HT1080 (cell line): ENCODE data around the gene SPATS2. TPM values are rescaled to one million over a fixed set of nuclear protein-coding genes. Genes with fewer than 3 reads are reported as not detected.

ENCODE experiments used
- DNase-seq: peaks from one replicate; pipeline ENCODE4 v3.0.0-alpha.2; 2015; ENCODE audit warnings: low read depth
- total RNA-seq: library from RNA; depleted of rRNA; stranded (reverse); fragments of >200 nt; shearing (Covaris generic); gene quantifications from 2 replicates; pipeline ENCODE4 v1.2.3, GENCODE V29; 2014

Gene SPATS2
- total RNA-seq, 1 experiment from 2014 or later = 39.4 TPM

- no peak for DNase-seq
These were observed 31.2 kb upstream of the SPATS2 start for GRCh38 chr12:49335955-49336644.

GRCh38 chr12:49336645-49337584, 30.3 kb upstream of the SPATS2 start, which contains the start of gene C1QL4:
C1QL4 (minus strand) TSS chr12:49337188; CDS start chr12:49336477, 711 bp downstream.
- peak; percentile 79 for DNase-seq

- no peak for DNase-seq
These were observed 28.3 kb upstream of the SPATS2 start for GRCh38 chr12:49338830-49339463.

- DNase-seq = no peak
These were observed 27.8 kb upstream of the SPATS2 start for GRCh38 chr12:49339464-49339861.

GRCh38 chr12:49340095-49340870, 27.0 kb upstream of the SPATS2 start:
- DNase-seq = no peak

- DNase-seq = no peak
These were observed 26.1 kb upstream of the SPATS2 start for GRCh38 chr12:49340971-49341776.

GRCh38 chr12:49341777-49342065, 25.5 kb upstream of the SPATS2 start:
- DNase-seq = no peak

DNA sequence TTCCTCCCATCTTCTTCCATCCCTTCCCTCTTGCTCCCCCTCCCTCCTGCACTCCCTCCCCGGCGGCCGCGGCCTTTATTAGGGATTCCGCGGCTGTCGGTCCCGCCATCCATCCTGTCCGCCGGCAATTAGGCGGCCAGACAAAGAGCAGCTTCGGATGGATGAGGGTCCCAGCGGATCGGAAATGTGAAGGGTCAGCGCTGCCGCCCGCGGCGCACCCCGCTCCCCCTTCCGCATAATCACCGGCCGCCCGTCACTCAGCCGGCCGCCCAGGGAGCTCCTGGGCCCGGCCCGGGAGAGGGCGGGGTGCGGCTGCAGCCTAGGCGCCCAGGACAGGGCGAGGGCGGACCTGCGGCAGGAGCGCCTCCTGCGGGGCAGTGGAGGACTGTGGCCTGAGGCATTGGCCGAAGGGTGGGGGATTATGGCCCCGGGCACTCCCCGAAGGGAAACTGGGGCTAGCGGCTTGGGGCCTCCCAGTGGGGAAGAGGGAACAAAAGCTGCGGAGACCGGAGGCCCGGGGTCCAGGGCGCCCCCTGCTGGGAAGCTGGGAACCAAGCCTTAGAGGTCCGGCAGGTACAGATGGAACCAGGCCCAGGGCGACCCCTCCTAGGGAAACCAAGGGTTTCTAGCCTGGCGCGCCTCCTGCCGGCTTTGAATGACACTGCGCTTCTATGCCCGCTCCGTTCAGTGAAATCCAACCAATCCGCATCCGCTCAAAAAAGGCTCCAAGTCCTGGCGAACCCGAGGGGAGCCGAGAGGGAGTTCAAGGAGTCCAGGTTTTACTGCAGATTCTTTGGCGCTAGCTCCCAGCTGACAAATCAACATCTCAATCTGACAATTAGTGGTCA, 25.0 kb upstream of the SPATS2 start:
- DNase-seq = peak; percentile 45

DNA sequence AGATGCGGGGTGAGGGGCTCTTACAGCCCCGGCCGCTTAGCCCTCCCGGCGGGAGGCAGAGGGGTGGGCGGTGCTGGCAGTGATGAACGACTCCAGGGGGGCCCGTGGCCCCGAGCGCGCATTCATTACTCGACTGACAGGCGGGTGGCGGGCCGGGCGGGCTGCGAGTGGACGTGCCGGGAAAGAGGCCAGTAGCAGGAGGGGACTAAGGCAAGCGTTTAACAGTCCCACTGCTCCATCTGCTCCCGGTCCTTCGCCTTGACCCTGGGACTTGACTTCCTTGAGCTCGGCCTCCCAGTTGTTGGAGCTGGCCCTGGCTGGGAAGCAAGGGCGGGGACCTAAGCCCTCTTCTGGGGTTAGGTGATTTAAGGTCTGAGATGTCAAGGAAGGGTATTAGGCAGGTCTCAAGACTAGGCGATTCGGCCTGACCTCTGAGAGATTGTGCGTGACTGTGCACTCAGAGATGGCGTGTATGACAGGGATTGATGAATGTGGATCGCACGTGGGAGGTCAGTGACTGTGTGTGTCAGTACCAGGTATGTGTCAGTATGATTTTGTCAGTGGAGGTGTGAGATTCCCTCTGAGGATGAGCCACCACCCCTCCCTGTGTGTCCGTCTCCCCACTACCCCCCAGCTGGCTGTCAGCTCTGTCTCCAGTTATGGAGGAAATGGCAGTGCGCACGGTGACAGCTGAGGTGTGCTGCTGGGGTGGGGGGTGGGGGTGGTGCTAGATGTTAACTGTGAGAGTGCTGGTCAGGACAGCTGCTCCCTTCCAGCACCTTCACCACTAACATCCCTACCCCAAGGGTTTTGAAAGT, 24.1 kb upstream of the SPATS2 start:
- no peak for DNase-seq

- no peak for DNase-seq
These were observed 22.7 kb upstream of the SPATS2 start for GRCh38 chr12:49344486-49345050.

- no peak for DNase-seq
These were observed 22.0 kb upstream of the SPATS2 start for GRCh38 chr12:49345051-49345824.

- DNase-seq = no peak
These were observed 21.2 kb upstream of the SPATS2 start for GRCh38 chr12:49345825-49346658.

- DNase-seq = no peak
These were observed 20.5 kb upstream of the SPATS2 start, which contains the start of gene DNAJC22 for GRCh38 chr12:49346659-49347310. DNAJC22 (plus strand) TSS chr12:49346888; CDS start chr12:49348873, 1,985 bp downstream.

- peak; percentile 86 for DNase-seq
These were observed 19.7 kb upstream of the SPATS2 start for GRCh38 chr12:49347311-49348193.

GRCh38 chr12:49348781-49349180, 18.5 kb upstream of the SPATS2 start:
- DNase-seq = no peak
